Rectal smooth muscle tissue (tissue), 1 donor: ENCODE measurements around the gene PEAK3.

ENCODE experiments used
- H3K27ac ChIP-seq: one replicate; pipeline ENCODE4 v1.7.0; 2013; ENCODE audit warnings: low read depth, low read length, inconsistent platforms
- H3K27me3 ChIP-seq: one replicate; pipeline ENCODE4 v1.7.0; 2013; ENCODE audit warnings: low read length; ENCODE audit not compliant: control insufficient read depth, insufficient read depth
- H3K36me3 ChIP-seq: one replicate; pipeline ENCODE4 v1.7.0; 2013; ENCODE audit warnings: low read length; ENCODE audit not compliant: control insufficient read depth, insufficient read depth
- H3K4me1 ChIP-seq: one replicate; pipeline ENCODE4 v1.7.0; 2013; ENCODE audit warnings: low read length; ENCODE audit not compliant: control insufficient read depth, insufficient read depth
- H3K4me3 ChIP-seq: one replicate; pipeline ENCODE4 v1.7.0; 2013; ENCODE audit warnings: low read length
- H3K9ac ChIP-seq: one replicate; pipeline ENCODE4 v1.7.0; 2013; ENCODE audit warnings: low read length

Gene PEAK3

GRCh38 chr19:2270157-2270422, 11.9 kb downstream of the PEAK3 start:
- Histone ChIP-seq H3K4me1 (peaks cover 14% of the 10 kb centered on the region), H3K27ac (peak overlapping the region; percentile 99), H3K9ac (peak overlapping the region; percentile 99), H3K36me3 (peaks cover 10% of the 10 kb centered on the region), H3K27me3 (no peaks in the 10 kb centered on the region), H3K4me3 (peak overlapping the region; percentile 89)

GRCh38 chr19:2269244-2270156, 12.5 kb downstream of the PEAK3 start:
- Histone ChIP-seq H3K27ac (peak overlapping the region; percentile 99), H3K9ac (peak overlapping the region; percentile 99), H3K27me3 (no peaks in the 10 kb centered on the region), H3K36me3 (peaks cover 10% of the 10 kb centered on the region), H3K4me1 (peaks cover 12% of the 10 kb centered on the region), H3K4me3 (peak overlapping the region; percentile 89)

GRCh38 chr19:2268861-2269243, 13.1 kb downstream of the PEAK3 start:
- peak overlapping the region; percentile 77 for H3K4me3 ChIP-seq
- H3K27me3 ChIP-seq = no peaks in the 10 kb centered on the region
- H3K4me1 ChIP-seq = peaks cover 12% of the 10 kb centered on the region
- no peak overlapping the region for H3K9ac ChIP-seq
- peaks cover 10% of the 10 kb centered on the region for H3K36me3 ChIP-seq
- H3K27ac ChIP-seq = peak overlapping the region; percentile 77

GRCh38 chr19:2268480-2268830, 13.5 kb downstream of the PEAK3 start:
- Histone ChIP-seq H3K4me3 (peak overlapping the region; percentile 77), H3K9ac (no peak overlapping the region), H3K4me1 (peaks cover 11% of the 10 kb centered on the region), H3K27ac (no peak overlapping the region), H3K27me3 (no peaks in the 10 kb centered on the region), H3K36me3 (peaks cover 10% of the 10 kb centered on the region)

GRCh38 chr19:2266183-2266993, 15.6 kb downstream of the PEAK3 start:
- H3K27me3 ChIP-seq = no peaks in the 10 kb centered on the region
- H3K9ac ChIP-seq = no peak overlapping the region
- H3K4me1 ChIP-seq = no peaks in the 10 kb centered on the region
- no peak overlapping the region for H3K4me3 ChIP-seq
- H3K27ac ChIP-seq = no peak overlapping the region
- H3K36me3 ChIP-seq = peaks cover 2% of the 10 kb centered on the region

GRCh38 chr19:2261438-2262172, 20.4 kb downstream of the PEAK3 start:
- H3K9ac ChIP-seq = no peak overlapping the region
- no peak overlapping the region for H3K27ac ChIP-seq
- no peak overlapping the region for H3K4me3 ChIP-seq
- no peaks in the 10 kb centered on the region for H3K27me3 ChIP-seq
- H3K4me1 ChIP-seq = no peaks in the 10 kb centered on the region
- no peaks in the 10 kb centered on the region for H3K36me3 ChIP-seq

GRCh38 chr19:2260341-2260805, 21.6 kb downstream of the PEAK3 start:
- Histone ChIP-seq H3K9ac (no peak overlapping the region), H3K4me1 (no peaks in the 10 kb centered on the region), H3K27ac (no peak overlapping the region), H3K4me3 (no peak overlapping the region), H3K36me3 (no peaks in the 10 kb centered on the region), H3K27me3 (peaks cover 2% of the 10 kb centered on the region)

GRCh38 chr19:2259336-2259735, 22.6 kb downstream of the PEAK3 start:
- H3K27ac ChIP-seq = no peak overlapping the region
- H3K27me3 ChIP-seq = peaks cover 3% of the 10 kb centered on the region
- H3K9ac ChIP-seq = no peak overlapping the region
- no peak overlapping the region for H3K4me3 ChIP-seq
- no peaks in the 10 kb centered on the region for H3K36me3 ChIP-seq
- no peaks in the 10 kb centered on the region for H3K4me1 ChIP-seq

- no peaks in the 10 kb centered on the region for H3K36me3 ChIP-seq
- H3K27ac ChIP-seq = no peak within 1 kb of the TSS
- no peak within 1 kb of the TSS for H3K9ac ChIP-seq
- H3K4me3 ChIP-seq = no peak within 1 kb of the TSS
- peaks cover 28% of the 10 kb centered on the region for H3K27me3 ChIP-seq
- no peaks in the 10 kb centered on the region for H3K4me1 ChIP-seq
Observed at GRCh38 chr19:2255982-2256685, 25.8 kb downstream of the PEAK3 start, which contains the start of gene JSRP1. TSS of gene JSRP1 (minus strand) at chr19:2256417. CDS start at chr19:2255314, 1,103 bp downstream.

- peaks cover 35% of the 10 kb centered on the region for H3K27me3 ChIP-seq
- H3K36me3 ChIP-seq = no peaks in the 10 kb centered on the region
- H3K9ac ChIP-seq = no peak overlapping the region
- no peak overlapping the region for H3K4me3 ChIP-seq
- H3K4me1 ChIP-seq = no peaks in the 10 kb centered on the region
- no peak overlapping the region for H3K27ac ChIP-seq
Observed at GRCh38 chr19:2255112-2255845, 26.7 kb downstream of the PEAK3 start.

- Histone ChIP-seq H3K27ac (no peak overlapping the region), H3K36me3 (no peaks in the 10 kb centered on the region), H3K27me3 (peaks cover 44% of the 10 kb centered on the region), H3K4me3 (no peak overlapping the region), H3K4me1 (no peaks in the 10 kb centered on the region), H3K9ac (no peak overlapping the region)
Observed at GRCh38 chr19:2254064-2254872, 27.7 kb downstream of the PEAK3 start.
